Common myeloid progenitor, CD34-positive (primary cell): ENCODE data around the gene TMEM108.
A peak's percentile ranks its signal among the peaks of the same experiment; 100 is the strongest.

Experiments used
- CTCF ChIA-PET: fragments of 350-600 bp; sonication (Branson Sonifier 250); formaldehyde crosslinking; loops from one replicate; lab custom pipeline; 2021; ENCODE audit warnings: antibody characterized with exemption; lab: Charles Lee
- POLR2A ChIA-PET: fragments of 350-600 bp; sonication (Branson Sonifier 250); formaldehyde crosslinking; loops from one replicate; lab custom pipeline; 2021; ENCODE audit warnings: antibody characterized with exemption; lab: Charles Lee
- DNase-seq, 3 donors: peaks; one replicate each; pipeline versions ENCODE4 v3.0.0 to v3.0.0-alpha.2; 2013
- H3K27ac ChIP-seq, 2 experiments: 1 replicate in 1 of 2; 2 replicates in 1 of 2; pipeline ENCODE4 v1.7.0; 2013; ENCODE audit warnings: inconsistent platforms in 2 of 2, low read length in 2 of 2, mild to moderate bottlenecking in 2 of 2, low read depth in 1 of 2, moderate library complexity in 1 of 2; ENCODE audit not compliant: severe bottlenecking in 2 of 2, insufficient read depth in 1 of 2, poor library complexity in 1 of 2
- H3K27me3 ChIP-seq, 5 experiments: replicated peaks in 2 of 5; 1 replicate in 3 of 5; 2 replicates in 2 of 5; pipeline versions ENCODE4 v1.6.1 to v1.7.0; 2013; ENCODE audit warnings: low read length in 4 of 5, mild to moderate bottlenecking in 2 of 5, moderate library complexity in 2 of 5, inconsistent platforms in 1 of 5; ENCODE audit not compliant: insufficient read depth in 5 of 5, control insufficient read depth in 4 of 5
- H3K36me3 ChIP-seq, 4 experiments: 1 replicate in 2 of 4; 2 replicates in 2 of 4; pipeline versions ENCODE4 v1.6.1 to v1.7.0; 2013; ENCODE audit warnings: low read length in 3 of 4, control low read depth in 1 of 4, mild to moderate bottlenecking in 1 of 4; ENCODE audit not compliant: control insufficient read depth in 4 of 4, insufficient read depth in 4 of 4
- H3K4me1 ChIP-seq, 4 experiments: 1 replicate in 3 of 4; 2 replicates in 1 of 4; pipeline versions ENCODE4 v1.6.1 to v1.7.1; 2013; ENCODE audit warnings: low read length in 3 of 4, mild to moderate bottlenecking in 3 of 4, control low read depth in 1 of 4, inconsistent platforms in 1 of 4, moderate library complexity in 1 of 4; ENCODE audit not compliant: control insufficient read depth in 4 of 4, insufficient read depth in 4 of 4; ENCODE audit errors: control extremely low read depth in 1 of 4
- H3K4me3 ChIP-seq, 7 experiments: 1 replicate in 4 of 7; 2 replicates in 3 of 7; pipeline versions ENCODE4 v1.5.1 to v1.7.0; 2013; ENCODE audit warnings: mild to moderate bottlenecking in 7 of 7, low read length in 6 of 7, moderate library complexity in 6 of 7, inconsistent platforms in 2 of 7, low read depth in 2 of 7, control low read depth in 1 of 7; ENCODE audit not compliant: insufficient read depth in 4 of 7, control insufficient read depth in 1 of 7; ENCODE audit errors: extremely low read depth in 1 of 7
- H3K9me3 ChIP-seq, 5 experiments: 1 replicate in 4 of 5; 2 replicates in 1 of 5; pipeline versions ENCODE4 v1.6.1 to v1.7.1; 2013; ENCODE audit warnings: low read length in 4 of 5, mild to moderate bottlenecking in 2 of 5, inconsistent platforms in 1 of 5, low read depth in 1 of 5, moderate library complexity in 1 of 5; ENCODE audit not compliant: control insufficient read depth in 4 of 5, insufficient read depth in 2 of 5; ENCODE audit errors: control extremely low read depth in 1 of 5
- WGBS: methylation state at CpG from one replicate; pipeline ENCODE4 v1.1.5; 2013; ENCODE audit not compliant: insufficient coverage; 5-methylcytosine and 5-hydroxymethylcytosine counted together

TMEM108 gene

DNA sequence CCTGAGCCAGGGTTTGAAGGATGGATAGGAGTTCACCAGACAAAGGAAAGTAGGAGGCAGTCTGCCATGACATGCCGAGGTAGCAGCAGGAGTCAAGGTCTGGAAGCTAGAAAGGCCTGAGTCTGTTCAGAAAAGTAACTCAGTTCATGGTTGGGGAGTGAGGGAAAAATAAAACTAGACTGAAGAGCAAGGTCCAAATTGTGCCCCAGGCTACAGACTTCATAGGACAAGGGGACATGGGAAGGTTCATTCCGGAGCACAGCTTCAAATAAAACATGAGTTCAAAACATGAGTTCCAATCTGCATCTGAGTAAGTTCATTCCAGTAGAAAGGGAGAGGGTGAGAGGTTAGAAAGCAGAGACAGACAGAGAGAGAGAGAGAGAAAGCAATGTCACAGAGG, 401.4 kb downstream of the TMEM108 start:
- 95% methylated on average over 2 of the region's 2 CpGs for WGBS
- CTCF ChIA-PET = interaction anchor here (0.6 kb wide), 1 partner anchor 34 kb away, joined by 4 read pairs; no protein-coding TSS in a partner anchor
- Histone ChIP-seq H3K9me3 (peaks cover 0 to 10% (median 2%) of the 10 kb centered on the region in 5 experiments), H3K36me3 (no peaks in the 10 kb centered on the region), H3K27ac (no peak overlapping the region), H3K27me3 (no peaks in the 10 kb centered on the region), H3K4me1 (peaks cover 0 to 10% (median 2%) of the 10 kb centered on the region in 4 experiments), H3K4me3 (no peak overlapping the region)
- POLR2A ChIA-PET = no interaction called here
- DNase-seq = no peak

DNA sequence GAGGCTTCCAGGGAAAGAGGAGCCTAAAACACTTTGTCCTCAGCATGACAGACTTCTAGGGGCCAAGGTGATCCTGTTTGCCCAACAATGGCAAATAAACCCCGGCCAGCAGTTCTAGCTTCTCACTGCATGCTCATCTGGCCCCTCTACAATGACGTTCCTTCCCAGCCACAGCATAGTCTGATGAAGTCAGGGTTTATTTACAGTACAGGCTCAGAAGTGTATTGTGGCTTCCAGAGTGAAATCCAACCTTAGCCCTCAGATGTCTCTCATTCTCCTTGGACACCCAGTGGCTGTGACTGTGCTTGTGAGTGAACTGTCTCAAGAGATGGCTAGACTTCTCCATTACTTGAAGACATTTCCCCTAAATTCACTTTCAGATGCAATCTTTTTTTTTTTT, 402.5 kb downstream of the TMEM108 start:
- no peaks in the 10 kb centered on the region for H3K36me3 ChIP-seq
- H3K27ac ChIP-seq = no peak overlapping the region
- peaks cover 0 to 10% (median 2%) of the 10 kb centered on the region in 5 experiments for H3K9me3 ChIP-seq
- CTCF ChIA-PET = no interaction called here
- H3K4me1 ChIP-seq = peaks cover 0 to 10% (median 2%) of the 10 kb centered on the region in 4 experiments
- DNase-seq = no peak
- no peak overlapping the region for H3K4me3 ChIP-seq
- H3K27me3 ChIP-seq = no peaks in the 10 kb centered on the region
- WGBS = 100% methylated on average over 2 of the region's 2 CpGs
- POLR2A ChIA-PET = no interaction called here

DNA sequence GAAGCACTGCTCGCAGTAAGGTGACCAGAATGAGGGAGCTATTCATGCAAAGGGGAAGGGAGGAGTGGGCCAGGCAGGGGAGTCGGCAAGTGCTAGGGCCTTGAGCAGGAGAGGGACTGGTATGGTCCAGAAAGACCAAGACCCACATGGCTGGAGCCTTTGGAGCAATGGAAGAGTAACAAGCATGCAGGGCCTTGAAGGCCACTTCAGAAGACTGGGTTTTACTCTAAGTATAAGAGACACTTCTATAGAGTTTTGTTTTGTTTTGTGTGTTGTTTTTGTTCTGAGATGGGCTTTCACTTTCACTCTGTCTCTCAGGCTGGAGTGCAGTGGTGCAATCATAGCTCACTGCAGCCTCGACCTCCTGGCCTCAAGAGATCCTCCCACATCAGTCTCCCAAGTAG, 403.7 kb downstream of the TMEM108 start:
- Histone ChIP-seq H3K4me1 (peaks cover 0 to 10% (median 2%) of the 10 kb centered on the region in 4 experiments), H3K9me3 (peaks cover 0 to 10% (median 2%) of the 10 kb centered on the region in 5 experiments), H3K27ac (no peak overlapping the region), H3K36me3 (no peaks in the 10 kb centered on the region), H3K4me3 (peak overlapping the region in 3 of 7 experiments; percentile 7 to 72 (median 53)), H3K27me3 (no peaks in the 10 kb centered on the region)
- WGBS = 60% methylated on average over 1 of the region's 3 CpGs
- DNase-seq = peak in 2 of 3 donors; percentile 17 to 30
- CTCF ChIA-PET = interaction anchor here (1.2 to 1.4 kb wide), 3 partner anchors 13 to 137 kb away, joined by 3 to 4 read pairs (median 4); no protein-coding TSS in a partner anchor
- POLR2A ChIA-PET = no interaction called here

DNA sequence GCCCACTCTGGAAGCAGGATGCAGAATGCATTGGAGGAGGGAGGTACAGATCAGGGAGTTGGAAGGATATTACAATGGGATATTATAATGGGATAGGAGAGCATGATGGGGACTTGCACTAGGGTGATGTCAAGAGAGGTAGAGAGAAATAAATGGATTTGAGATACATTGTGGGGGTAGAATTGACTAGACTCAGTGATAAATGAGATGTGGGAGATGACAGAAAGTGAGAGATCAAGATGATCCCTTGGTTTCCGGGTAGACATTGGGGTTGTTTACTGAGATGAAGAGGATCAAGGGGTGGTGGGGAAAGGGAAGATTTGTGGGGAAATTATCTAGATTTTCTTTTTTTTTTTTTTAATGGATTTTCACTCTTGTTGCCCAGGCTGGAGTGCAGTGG, 404.3 kb downstream of the TMEM108 start:
- POLR2A ChIA-PET = no interaction called here
- CTCF ChIA-PET = interaction anchor here (1.2 kb wide), 1 partner anchor 136 kb away, joined by 4 read pairs; no protein-coding TSS in a partner anchor

DNA sequence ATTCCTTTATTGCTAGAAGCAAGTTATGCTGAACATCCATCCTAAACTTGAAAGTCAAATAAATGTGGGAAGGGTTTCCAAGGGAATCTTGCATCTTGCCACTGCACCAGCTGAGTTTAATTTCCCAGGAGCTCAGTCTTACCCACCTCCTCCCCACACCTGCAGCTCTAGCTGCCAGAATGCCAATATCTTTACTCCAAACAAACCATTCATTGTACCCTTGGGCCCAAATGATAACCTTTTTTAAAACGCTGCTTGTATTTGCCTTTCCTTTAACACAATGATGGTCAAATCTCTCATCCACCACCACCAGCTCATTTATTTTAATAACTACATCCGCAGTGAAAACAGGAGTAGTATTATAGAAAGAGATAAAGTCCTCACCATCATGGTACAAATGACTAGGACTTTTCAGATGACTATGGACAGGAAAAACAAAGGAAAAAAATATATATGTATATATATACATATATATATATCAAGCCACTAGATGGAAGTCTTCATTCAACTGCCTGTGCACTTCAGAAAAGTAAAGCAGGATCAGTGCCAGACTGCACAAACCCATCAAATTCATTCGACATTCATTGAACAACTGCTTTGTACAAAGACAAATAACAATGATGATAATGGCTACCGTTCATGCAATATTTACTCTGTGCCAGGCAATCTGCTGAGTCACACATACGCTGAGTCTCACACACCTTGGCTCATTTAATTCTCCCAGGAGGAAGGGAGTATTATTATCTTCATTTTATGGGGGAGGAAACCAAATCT, 405.6 kb downstream of the TMEM108 start:
- peaks cover 2 to 12% (median 3%) of the 10 kb centered on the region in 4 experiments for H3K4me1 ChIP-seq
- ChIA-PET POLR2A (no interaction called here), CTCF (no interaction called here)
- peaks cover 0 to 10% (median 2%) of the 10 kb centered on the region in 5 experiments for H3K9me3 ChIP-seq
- peak in 1 of 3 donors; percentile 9 for DNase-seq
- H3K4me3 ChIP-seq = no peak overlapping the region
- 83% methylated on average over 1 of the region's 5 CpGs for WGBS
- no peaks in the 10 kb centered on the region for H3K27me3 ChIP-seq
- H3K36me3 ChIP-seq = no peaks in the 10 kb centered on the region
- H3K27ac ChIP-seq = no peak overlapping the region

More for the DNA sequence above, 404.3 kb downstream of the TMEM108 start:
- Histone ChIP-seq H3K9me3 (peaks cover 0 to 10% (median 2%) of the 10 kb centered on the region in 5 experiments), H3K4me1 (peaks cover 0 to 10% (median 2%) of the 10 kb centered on the region in 4 experiments), H3K27me3 (no peaks in the 10 kb centered on the region), H3K27ac (no peak overlapping the region), H3K4me3 (no peak overlapping the region), H3K36me3 (no peaks in the 10 kb centered on the region)
- 100% methylated on average over 1 of the region's 1 CpG for WGBS
- DNase-seq = no peak

DNA sequence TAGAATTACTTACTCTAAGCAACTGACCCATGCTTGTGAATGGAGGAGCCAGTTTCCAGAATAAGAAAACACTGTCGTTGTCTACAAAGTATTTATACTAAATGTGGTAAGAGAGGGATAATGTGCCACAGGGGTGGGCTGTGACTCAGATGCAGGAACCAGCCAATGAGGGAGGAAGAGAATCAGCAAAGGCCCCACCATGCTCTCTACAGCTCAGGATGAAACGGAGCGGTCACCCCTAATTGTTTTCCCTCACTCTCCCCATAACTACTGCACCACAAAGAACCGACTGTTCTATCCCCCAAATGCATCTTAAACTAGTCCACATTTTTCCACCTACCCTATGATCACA, 406.2 kb downstream of the TMEM108 start:
- no peaks in the 10 kb centered on the region for H3K27me3 ChIP-seq
- ChIA-PET POLR2A (no interaction called here), CTCF (no interaction called here)
- no peak overlapping the region for H3K27ac ChIP-seq
- H3K36me3 ChIP-seq = no peaks in the 10 kb centered on the region
- no peak overlapping the region for H3K4me3 ChIP-seq
- 86% methylated on average over 1 of the region's 4 CpGs for WGBS
- DNase-seq = no peak
- H3K4me1 ChIP-seq = peaks cover 2 to 15% (median 6%) of the 10 kb centered on the region in 4 experiments
- H3K9me3 ChIP-seq = peaks cover 0 to 10% (median 2%) of the 10 kb centered on the region in 5 experiments

DNA sequence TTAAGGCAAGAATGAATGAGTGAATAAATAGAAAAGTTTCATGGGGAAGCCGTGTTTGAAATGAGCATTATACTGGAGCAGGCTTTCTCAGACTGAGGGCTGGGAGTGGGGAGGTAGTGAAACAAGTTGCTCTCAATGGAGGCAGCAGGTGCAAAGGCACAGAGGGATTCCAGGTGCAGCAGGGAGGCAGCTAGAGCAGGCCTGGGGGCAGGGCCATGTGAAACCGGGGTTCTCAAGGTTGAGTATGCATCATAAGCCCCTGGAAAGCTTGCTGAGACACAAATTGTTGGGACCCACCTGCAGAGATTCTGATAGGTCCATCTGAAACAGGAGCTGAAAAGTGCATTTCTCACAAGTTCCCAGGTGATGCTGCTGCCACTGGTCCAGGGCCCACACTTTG, 406.9 kb downstream of the TMEM108 start:
- CTCF ChIA-PET = no interaction called here
- H3K4me3 ChIP-seq = no peak overlapping the region
- H3K27me3 ChIP-seq = no peaks in the 10 kb centered on the region
- no peak for DNase-seq
- peaks cover 2 to 15% (median 6%) of the 10 kb centered on the region in 4 experiments for H3K4me1 ChIP-seq
- H3K36me3 ChIP-seq = no peaks in the 10 kb centered on the region
- peaks cover 0 to 5% (median 0%) of the 10 kb centered on the region in 5 experiments for H3K9me3 ChIP-seq
- WGBS = 100% methylated on average over 2 of the region's 2 CpGs
- no peak overlapping the region for H3K27ac ChIP-seq
- POLR2A ChIA-PET = no interaction called here
